Stimulated activated CD8-positive, alpha-beta memory T cell treated with anti-CD3 and anti-CD28 coated beads, Interleukin-7, amount 100 ng/mL, for 4 hours (primary cell): ENCODE results near the gene GRK7.
A peak's percentile ranks its signal among the peaks of the same experiment; 100 is the strongest.
"Not testable (repeated sequence)": the region's sequence is repeated elsewhere in the genome, so short reads cannot be mapped to it uniquely, and the experiment has no call there.

Source experiments
- DNase-seq, 2 donors: peaks; one replicate each; pipeline ENCODE4 v3.0.0-alpha.2; 2020; ENCODE audit warnings: low read depth in 2 of 2

Gene GRK7

GRCh38 chr3:141795276-141795675, 32.1 kb downstream of the GRK7 start:
- DNase-seq: no peak

- no peak for DNase-seq
Measured at GRCh38 chr3:141795741-141796080, 32.5 kb downstream of the GRK7 start.

GRCh38 chr3:141796081-141796888, 33.1 kb downstream of the GRK7 start:
- peak; percentile 65 to 77 for DNase-seq

GRCh38 chr3:141796889-141797781, 33.9 kb downstream of the GRK7 start:
- no peak for DNase-seq

GRCh38 chr3:141797819-141798447, 34.7 kb downstream of the GRK7 start:
- DNase-seq: no peak

- no peak for DNase-seq
Measured at GRCh38 chr3:141798448-141798845, 35.2 kb downstream of the GRK7 start.

GRCh38 chr3:141802316-141803077, 39.3 kb downstream of the GRK7 start:
- no peak for DNase-seq

- DNase-seq: not testable (repeated sequence)
Measured at GRCh38 chr3:141803538-141803937, 40.3 kb downstream of the GRK7 start.

GRCh38 chr3:141804447-141804777, 41.2 kb downstream of the GRK7 start:
- DNase-seq: no peak

- DNase-seq: no peak
Measured at GRCh38 chr3:141804778-141805639, 41.8 kb downstream of the GRK7 start.

- no peak for DNase-seq
Measured at GRCh38 chr3:141807277-141808033, 44.2 kb downstream of the GRK7 start.

GRCh38 chr3:141808586-141808985, 45.4 kb downstream of the GRK7 start:
- DNase-seq: no peak

- no peak for DNase-seq
Measured at GRCh38 chr3:141810161-141810560, 47.0 kb downstream of the GRK7 start.

GRCh38 chr3:141811348-141811747, 48.1 kb downstream of the GRK7 start:
- no peak for DNase-seq

- no peak for DNase-seq
Measured at GRCh38 chr3:141812084-141812483, 48.9 kb downstream of the GRK7 start.

GRCh38 chr3:141812586-141812985, 49.4 kb downstream of the GRK7 start:
- DNase-seq: no peak
